ENCODE results near the gene LIPF. TPM values are rescaled to one million over a fixed set of nuclear protein-coding genes. Genes with fewer than 3 reads are reported as not detected.

The LIPF gene
- total and polyA plus RNA-seq, 2 experiments from 2014 or later: not detected

DNA sequence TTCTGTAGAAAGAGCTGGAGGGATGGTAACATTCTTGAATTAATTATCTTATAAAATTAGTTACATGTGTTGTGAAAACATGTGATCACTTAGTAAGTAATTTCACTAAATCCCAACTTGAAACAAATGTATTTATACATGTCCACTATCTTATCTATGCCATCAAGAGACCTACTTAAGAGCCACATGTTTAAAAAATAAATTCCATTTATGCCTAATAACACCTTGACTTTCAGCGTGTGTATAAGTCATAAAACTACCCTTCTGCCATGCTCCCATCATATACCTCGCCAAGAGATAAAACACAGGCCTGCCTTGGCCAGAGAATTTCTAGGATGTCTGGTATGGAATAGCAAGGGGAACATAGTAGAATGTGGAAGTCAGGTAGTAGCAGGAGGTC, 40.4 kb upstream of the LIPF start (continued):
- TF ChIP-seq, protein P1, sequence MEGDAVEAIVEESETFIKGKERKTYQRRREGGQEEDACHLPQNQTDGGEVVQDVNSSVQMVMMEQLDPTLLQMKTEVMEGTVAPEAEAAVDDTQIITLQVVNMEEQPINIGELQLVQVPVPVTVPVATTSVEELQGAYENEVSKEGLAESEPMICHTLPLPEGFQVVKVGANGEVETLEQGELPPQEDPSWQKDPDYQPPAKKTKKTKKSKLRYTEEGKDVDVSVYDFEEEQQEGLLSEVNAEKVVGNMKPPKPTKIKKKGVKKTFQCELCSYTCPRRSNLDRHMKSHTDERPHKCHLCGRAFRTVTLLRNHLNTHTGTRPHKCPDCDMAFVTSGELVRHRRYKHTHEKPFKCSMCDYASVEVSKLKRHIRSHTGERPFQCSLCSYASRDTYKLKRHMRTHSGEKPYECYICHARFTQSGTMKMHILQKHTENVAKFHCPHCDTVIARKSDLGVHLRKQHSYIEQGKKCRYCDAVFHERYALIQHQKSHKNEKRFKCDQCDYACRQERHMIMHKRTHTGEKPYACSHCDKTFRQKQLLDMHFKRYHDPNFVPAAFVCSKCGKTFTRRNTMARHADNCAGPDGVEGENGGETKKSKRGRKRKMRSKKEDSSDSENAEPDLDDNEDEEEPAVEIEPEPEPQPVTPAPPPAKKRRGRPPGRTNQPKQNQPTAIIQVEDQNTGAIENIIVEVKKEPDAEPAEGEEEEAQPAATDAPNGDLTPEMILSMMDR (conservative IDR thresholded peaks at IDR 0.05; ENCODE audit: low read depth in 2 of 2): no peak

DNA sequence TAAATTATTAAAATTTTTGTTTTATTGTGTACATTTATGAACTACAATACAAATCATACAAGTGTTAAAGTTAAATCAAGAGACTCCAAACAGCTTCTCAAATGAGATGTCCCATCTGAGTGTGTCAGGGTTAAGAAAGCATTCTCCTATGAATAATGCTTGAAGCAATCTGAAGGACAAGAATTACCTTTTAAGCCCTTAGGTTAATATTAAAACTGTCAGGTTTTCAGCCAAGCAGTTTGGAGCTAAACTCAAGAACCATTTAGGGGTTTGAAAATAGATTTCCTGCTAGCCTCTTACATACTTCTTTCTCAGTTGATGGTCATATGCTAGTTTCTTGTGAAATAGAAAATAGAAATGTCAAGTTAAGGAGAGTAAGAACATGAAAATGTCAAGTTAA, 39.4 kb upstream of the LIPF start:
- H3K79me2 ChIP-seq (replicated peaks; ENCODE audit: insufficient read depth): no peaks in the 10 kb centered on the region
- TF ChIP-seq, protein P1 (conservative IDR thresholded peaks at IDR 0.05; ENCODE audit: low read depth in 2 of 2): no peak
- TF ChIP-seq ZNF114 (CRISPR knock-in tag; IDR thresholded peaks at IDR 0.05): no peak
- no peak for TF ChIP-seq CREB1 (CRISPR knock-in tag; IDR thresholded peaks at IDR 0.05; ENCODE audit: low read depth)
- TF ChIP-seq STAT1 (IDR thresholded peaks at IDR 0.05; ENCODE audit: unreplicated experiment): no peak
- TF ChIP-seq, protein P2, sequence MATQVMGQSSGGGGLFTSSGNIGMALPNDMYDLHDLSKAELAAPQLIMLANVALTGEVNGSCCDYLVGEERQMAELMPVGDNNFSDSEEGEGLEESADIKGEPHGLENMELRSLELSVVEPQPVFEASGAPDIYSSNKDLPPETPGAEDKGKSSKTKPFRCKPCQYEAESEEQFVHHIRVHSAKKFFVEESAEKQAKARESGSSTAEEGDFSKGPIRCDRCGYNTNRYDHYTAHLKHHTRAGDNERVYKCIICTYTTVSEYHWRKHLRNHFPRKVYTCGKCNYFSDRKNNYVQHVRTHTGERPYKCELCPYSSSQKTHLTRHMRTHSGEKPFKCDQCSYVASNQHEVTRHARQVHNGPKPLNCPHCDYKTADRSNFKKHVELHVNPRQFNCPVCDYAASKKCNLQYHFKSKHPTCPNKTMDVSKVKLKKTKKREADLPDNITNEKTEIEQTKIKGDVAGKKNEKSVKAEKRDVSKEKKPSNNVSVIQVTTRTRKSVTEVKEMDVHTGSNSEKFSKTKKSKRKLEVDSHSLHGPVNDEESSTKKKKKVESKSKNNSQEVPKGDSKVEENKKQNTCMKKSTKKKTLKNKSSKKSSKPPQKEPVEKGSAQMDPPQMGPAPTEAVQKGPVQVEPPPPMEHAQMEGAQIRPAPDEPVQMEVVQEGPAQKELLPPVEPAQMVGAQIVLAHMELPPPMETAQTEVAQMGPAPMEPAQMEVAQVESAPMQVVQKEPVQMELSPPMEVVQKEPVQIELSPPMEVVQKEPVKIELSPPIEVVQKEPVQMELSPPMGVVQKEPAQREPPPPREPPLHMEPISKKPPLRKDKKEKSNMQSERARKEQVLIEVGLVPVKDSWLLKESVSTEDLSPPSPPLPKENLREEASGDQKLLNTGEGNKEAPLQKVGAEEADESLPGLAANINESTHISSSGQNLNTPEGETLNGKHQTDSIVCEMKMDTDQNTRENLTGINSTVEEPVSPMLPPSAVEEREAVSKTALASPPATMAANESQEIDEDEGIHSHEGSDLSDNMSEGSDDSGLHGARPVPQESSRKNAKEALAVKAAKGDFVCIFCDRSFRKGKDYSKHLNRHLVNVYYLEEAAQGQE (IDR thresholded peaks at IDR 0.05; ENCODE audit: unreplicated experiment): no peak
- no peak for TF ChIP-seq EZH2phosphoT487 (IDR thresholded peaks at IDR 0.05; ENCODE audit: unreplicated experiment)
- TF ChIP-seq, protein P3, sequence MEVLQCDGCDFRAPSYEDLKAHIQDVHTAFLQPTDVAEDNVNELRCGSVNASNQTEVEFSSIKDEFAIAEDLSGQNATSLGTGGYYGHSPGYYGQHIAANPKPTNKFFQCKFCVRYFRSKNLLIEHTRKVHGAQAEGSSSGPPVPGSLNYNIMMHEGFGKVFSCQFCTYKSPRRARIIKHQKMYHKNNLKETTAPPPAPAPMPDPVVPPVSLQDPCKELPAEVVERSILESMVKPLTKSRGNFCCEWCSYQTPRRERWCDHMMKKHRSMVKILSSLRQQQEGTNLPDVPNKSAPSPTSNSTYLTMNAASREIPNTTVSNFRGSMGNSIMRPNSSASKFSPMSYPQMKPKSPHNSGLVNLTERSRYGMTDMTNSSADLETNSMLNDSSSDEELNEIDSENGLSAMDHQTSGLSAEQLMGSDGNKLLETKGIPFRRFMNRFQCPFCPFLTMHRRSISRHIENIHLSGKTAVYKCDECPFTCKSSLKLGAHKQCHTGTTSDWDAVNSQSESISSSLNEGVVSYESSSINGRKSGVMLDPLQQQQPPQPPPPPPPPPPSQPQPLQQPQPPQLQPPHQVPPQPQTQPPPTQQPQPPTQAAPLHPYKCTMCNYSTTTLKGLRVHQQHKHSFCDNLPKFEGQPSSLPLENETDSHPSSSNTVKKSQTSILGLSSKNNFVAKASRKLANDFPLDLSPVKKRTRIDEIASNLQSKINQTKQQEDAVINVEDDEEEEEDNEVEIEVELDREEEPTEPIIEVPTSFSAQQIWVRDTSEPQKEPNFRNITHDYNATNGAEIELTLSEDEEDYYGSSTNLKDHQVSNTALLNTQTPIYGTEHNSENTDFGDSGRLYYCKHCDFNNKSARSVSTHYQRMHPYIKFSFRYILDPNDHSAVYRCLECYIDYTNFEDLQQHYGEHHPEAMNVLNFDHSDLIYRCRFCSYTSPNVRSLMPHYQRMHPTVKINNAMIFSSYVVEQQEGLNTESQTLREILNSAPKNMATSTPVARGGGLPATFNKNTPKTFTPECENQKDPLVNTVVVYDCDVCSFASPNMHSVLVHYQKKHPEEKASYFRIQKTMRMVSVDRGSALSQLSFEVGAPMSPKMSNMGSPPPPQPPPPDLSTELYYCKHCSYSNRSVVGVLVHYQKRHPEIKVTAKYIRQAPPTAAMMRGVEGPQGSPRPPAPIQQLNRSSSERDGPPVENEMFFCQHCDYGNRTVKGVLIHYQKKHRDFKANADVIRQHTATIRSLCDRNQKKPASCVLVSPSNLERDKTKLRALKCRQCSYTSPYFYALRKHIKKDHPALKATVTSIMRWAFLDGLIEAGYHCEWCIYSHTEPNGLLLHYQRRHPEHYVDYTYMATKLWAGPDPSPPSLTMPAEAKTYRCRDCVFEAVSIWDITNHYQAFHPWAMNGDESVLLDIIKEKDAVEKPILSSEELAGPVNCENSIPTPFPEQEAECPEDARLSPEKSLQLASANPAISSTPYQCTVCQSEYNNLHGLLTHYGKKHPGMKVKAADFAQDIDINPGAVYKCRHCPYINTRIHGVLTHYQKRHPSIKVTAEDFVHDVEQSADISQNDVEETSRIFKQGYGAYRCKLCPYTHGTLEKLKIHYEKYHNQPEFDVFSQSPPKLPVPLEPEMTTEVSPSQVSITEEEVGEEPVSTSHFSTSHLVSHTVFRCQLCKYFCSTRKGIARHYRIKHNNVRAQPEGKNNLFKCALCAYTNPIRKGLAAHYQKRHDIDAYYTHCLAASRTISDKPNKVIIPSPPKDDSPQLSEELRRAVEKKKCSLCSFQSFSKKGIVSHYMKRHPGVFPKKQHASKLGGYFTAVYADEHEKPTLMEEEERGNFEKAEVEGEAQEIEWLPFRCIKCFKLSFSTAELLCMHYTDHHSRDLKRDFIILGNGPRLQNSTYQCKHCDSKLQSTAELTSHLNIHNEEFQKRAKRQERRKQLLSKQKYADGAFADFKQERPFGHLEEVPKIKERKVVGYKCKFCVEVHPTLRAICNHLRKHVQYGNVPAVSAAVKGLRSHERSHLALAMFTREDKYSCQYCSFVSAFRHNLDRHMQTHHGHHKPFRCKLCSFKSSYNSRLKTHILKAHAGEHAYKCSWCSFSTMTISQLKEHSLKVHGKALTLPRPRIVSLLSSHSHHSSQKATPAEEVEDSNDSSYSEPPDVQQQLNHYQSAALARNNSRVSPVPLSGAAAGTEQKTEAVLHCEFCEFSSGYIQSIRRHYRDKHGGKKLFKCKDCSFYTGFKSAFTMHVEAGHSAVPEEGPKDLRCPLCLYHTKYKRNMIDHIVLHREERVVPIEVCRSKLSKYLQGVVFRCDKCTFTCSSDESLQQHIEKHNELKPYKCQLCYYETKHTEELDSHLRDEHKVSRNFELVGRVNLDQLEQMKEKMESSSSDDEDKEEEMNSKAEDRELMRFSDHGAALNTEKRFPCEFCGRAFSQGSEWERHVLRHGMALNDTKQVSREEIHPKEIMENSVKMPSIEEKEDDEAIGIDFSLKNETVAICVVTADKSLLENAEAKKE (CRISPR knock-in tag; IDR thresholded peaks at IDR 0.05): no peak
- TF ChIP-seq JUNB (IDR thresholded peaks at IDR 0.05; ENCODE audit: unreplicated experiment): no peak
- TF ChIP-seq EZH2 (IDR thresholded peaks at IDR 0.05; ENCODE audit: low read depth, unreplicated experiment): no peak
- no peak for TF ChIP-seq NANOG (IDR thresholded peaks at IDR 0.05; ENCODE audit: borderline replicate concordance)
- no peak for TF ChIP-seq ZNF331 (CRISPR knock-in tag; IDR thresholded peaks at IDR 0.05; ENCODE audit: low read depth)

More for the DNA sequence above, 39.4 kb upstream of the LIPF start:
- H3K4me1 ChIP-seq (ENCODE audit: insufficient read depth): peaks cover 6% of the 10 kb centered on the region; the same call in 1 of the 2 replicates
- Mint-ChIP-seq H3K36me3 (ENCODE audit: low read depth) (no peaks in the 10 kb centered on the region), H3K27me3 (ENCODE audit: insufficient read depth, low read depth, poor library complexity) (peaks cover 1% of the 10 kb centered on the region), H3K4me1 (no peaks in the 10 kb centered on the region; the same call in 1 of the 3 replicates), H3K27ac (no peak overlapping the region), H3K4me3 (no peak overlapping the region), H3K9me3 (peaks cover 9% of the 10 kb centered on the region; the same call in 1 of the 3 replicates)
- H2AFZ ChIP-seq: no peak overlapping the region
- no peak overlapping the region for H3K27ac ChIP-seq (ENCODE audit: low read depth)
- H3K4me3 ChIP-seq: no peak overlapping the region
- H3K4me2 ChIP-seq: no peak overlapping the region
- H3F3A ChIP-seq (replicated peaks; ENCODE audit: low read depth): no peaks in the 10 kb centered on the region
- H3K27me3 ChIP-seq (ENCODE audit: insufficient read depth): no peaks in the 10 kb centered on the region
- no peaks in the 10 kb centered on the region for H4K20me1 ChIP-seq (replicated peaks; ENCODE audit: insufficient read depth)
- ATAC-seq (no peak), DNase-seq (ENCODE audit: low spot score) (no peak)
- H3K9me2 ChIP-seq (ENCODE audit: insufficient read depth): no peaks in the 10 kb centered on the region
- no peaks in the 10 kb centered on the region for H3K36me3 ChIP-seq (ENCODE audit: insufficient read depth)
